NK-92 (cell line): Measurements from ENCODE around the gene KCNC3.

Experiments
- DNase-seq: peaks from one replicate; lab custom pipeline; 2025; ENCODE audit not compliant: unreplicated experiment; lab: John Stamatoyannopoulos, UW

KCNC3 gene

GRCh38 chr19:50329146-50329925 lies at the start of gene KCNC3:
Gene KCNC3 (minus strand): TSS chr19:50329377. CDS start chr19:50329082, 295 bp downstream.
- no peak for DNase-seq

DNA sequence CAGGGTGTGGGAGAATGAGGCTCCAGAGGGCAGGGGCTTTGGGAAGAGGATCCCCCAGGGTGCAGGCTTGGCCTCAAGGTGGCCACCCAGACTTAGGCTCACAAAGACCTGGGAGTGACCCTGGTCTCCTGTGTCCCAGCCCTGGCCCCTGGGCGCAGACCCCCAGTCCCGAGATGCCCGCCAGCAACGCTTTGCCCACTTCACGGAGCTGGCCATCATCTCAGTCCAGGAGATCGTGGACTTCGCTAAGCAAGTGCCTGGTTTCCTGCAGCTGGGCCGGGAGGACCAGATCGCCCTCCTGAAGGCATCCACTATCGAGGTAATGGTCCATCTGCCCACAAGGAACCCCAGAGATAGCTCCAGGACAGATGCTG lies 49.7 kb upstream of the KCNC3 start:
- no peak for DNase-seq

DNA sequence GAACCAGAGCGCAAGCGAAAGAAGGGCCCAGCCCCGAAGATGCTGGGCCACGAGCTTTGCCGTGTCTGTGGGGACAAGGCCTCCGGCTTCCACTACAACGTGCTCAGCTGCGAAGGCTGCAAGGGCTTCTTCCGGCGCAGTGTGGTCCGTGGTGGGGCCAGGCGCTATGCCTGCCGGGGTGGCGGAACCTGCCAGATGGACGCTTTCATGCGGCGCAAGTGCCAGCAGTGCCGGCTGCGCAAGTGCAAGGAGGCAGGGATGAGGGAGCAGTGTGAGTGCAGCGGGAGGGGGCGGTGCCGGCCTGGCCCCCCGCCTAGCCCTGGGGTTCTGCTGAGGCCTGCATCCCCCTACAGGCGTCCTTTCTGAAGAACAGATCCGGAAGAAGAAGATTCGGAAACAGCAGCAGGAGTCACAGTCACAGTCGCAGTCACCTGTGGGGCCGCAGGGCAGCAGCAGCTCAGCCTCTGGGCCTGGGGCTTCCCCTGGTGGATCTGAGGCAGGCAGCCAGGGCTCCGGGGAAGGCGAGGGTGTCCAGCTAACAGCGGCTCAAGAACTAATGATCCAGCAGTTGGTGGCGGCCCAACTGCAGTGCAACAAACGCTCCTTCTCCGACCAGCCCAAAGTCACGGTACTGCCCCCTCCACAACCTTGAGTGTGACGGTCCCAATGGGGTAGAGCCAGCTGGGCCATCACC lies 49.1 kb upstream of the KCNC3 start:
- DNase-seq: no peak

GRCh38 chr19:50377517-50377916 lies 48.3 kb upstream of the KCNC3 start:
- DNase-seq: no peak

- DNase-seq: no peak
These were observed 47.9 kb upstream of the KCNC3 start for GRCh38 chr19:50377051-50377461.

DNA sequence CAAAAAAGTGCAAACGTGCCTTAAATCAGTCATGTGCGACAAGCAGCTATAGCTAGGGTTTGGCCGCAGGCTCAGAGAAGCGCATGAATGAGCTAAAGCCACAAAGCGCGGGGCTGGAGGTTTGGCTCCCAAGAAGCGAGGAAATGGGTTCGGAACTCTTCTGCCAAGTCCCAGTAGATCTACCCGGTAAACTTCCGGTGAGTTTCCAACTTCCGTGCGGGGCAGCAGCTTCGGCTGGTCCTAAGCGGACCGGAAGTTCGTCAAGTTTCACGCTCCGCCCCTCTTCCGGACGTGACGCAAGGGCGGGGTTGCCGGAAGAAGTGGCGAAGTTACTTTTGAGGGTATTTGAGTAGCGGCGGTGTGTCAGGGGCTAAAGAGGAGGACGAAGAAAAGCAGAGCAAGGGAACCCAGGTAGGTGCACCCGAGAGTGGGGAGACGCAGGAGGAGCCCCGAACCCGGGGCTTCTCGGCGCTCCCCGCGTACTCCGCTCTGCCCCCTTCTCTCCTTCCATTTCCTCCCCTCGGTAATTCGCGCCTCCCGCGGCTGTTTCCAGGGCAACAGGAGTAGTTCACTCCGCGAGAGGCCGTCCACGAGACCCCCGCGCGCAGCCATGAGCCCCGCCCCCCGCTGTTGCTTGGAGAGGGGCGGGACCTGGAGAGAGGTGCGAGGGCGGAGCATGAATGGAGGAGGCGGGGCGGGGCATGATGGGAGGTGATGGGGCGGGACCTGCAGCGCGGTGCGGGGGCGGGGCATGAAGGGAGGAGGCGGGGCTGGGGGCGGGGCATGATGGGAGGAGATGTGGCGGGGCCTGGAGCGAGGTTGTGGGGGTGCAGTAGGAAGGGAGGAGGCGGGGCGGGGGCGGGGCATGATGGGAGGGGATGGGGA lies 47.2 kb upstream of the KCNC3 start, which contains the start of gene NR1H2:
Gene NR1H2, plus strand, starts transcription at position 292 of the 885 bp plus-strand sequence. CDS start 1,149 bp downstream, outside the sequence.
- peak; percentile 77 for DNase-seq

DNA sequence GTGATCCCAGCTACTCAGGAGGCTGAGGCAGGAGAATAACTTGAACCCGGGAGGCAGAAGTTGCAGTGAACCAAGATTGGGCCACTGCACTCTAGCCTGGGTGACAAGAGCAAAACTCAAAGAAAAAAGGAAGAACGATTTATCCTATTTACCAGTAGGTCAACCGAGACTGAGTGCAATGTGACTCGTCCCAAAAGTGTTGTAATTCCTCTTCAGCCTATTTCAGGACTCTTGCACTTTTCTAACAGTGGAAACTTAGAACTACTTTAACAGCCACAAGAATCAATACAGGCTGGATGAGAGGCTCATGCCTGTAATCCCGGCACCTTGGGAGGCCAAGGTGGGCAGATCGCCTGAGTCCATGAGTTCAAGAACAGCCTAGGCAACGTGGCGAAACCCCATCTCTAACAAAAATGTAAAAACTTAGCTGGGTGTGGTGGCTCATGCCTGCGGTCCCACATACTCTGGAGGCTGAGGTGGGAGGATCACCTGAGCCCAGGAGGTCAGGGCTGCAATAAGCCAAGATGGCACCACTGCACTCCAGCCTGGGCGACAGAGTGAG lies 42.8 kb upstream of the KCNC3 start:
- DNase-seq: no peak

GRCh38 chr19:50368649-50369570 lies 39.7 kb upstream of the KCNC3 start:
- DNase-seq: no peak

DNA sequence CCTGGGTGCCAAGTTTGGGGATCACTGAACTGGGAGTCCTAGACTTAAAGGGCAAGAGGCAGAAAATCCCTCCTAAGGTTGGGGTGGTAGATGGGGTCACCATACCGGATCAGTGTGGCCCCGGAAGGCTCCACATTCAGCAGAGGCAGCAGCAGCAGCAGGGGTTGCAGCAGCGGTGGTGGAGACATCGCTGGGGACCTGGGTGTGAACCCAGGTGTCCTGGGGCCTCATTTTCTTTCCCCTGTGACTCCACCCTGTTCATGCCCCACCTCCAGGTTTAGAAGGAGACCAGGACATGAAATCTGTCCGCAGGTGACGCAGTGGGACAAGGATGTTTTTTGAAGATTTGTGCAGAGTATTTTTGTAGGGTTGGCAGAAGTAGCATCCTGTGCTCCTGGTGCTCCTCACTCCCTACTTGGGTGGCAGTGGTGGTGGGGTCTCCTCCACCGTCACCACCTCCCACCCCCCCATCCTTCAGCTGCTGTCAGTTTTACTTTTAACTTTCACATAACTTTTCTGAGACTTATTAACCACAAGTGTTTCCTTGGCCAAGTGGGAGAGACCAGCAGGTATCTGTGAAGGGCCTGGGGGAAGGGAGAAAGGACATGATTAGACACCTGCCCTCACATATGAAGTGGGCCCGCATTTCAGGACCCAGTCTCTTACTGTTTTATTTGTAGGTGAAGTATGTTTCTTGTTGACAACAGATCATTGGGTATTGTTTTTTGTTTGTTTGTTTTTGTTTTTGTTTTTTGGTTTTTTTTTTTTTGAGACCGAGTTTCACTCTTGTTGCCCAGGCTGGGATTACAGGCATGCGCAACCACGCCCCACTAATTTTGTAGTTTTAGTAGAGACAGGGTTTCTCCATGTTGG lies 36.5 kb upstream of the KCNC3 start, which contains the start of gene NAPSA:
Gene NAPSA, minus strand, starts transcription at position 206 of the 873 bp plus-strand sequence. Its CDS starts 18 bp downstream, at position 188.
- DNase-seq: no peak

GRCh38 chr19:50362656-50363424 lies 33.7 kb upstream of the KCNC3 start:
- DNase-seq: no peak

- no peak for DNase-seq
These were observed 32.8 kb upstream of the KCNC3 start for GRCh38 chr19:50362030-50362412.

DNA sequence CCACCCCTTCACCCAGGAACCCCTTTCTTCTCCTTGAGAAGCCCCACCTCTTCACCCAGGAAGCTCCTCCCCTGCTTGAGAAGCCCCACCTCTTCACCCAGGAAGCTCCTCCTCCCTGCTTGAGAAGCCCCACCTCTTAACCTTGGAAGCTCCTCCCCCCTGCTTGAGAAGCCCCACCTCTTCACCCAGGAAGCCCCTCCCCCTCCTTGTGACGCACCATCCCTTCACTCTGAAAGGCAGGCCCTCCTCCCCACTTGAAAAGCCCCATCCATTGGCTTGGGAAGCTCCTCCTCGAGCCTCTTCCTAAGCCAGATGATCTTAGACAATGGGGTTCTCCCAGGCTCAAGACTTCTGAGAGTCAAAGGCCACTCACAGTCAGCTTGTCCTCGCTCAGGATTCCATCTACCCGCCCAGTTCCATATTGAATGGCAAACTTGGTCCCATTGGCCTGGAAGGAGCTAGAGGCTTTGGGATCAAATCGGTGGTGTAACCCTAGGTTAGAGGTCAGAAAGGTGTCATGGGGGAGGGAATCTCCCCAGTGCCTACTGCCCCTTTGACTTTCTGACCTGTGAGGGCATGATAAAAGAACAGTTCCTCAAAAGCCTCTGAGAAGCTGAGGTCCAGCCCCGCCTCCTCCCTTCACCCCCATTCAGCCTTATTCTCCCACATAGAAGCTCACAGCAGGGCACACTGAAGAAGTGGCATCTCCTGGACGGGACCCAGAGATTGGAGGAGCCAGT lies 32.3 kb upstream of the KCNC3 start:
- DNase-seq: no peak

- no peak for DNase-seq
These were observed 30.2 kb upstream of the KCNC3 start for GRCh38 chr19:50359328-50359818.

- no peak for DNase-seq
These were observed 29.5 kb upstream of the KCNC3 start for GRCh38 chr19:50358483-50359327.

- DNase-seq: no peak
These were observed 28.3 kb upstream of the KCNC3 start for GRCh38 chr19:50357178-50358100.
